NCI-H1048 (cell line): ENCODE results near the gene MYO16.
"Not testable (repeated sequence)": the region's sequence is repeated elsewhere in the genome, so short reads cannot be mapped to it uniquely, and the experiment has no call there.

Experiments
- DNase-seq: peaks from one replicate; lab custom pipeline; 2025; lab: John Stamatoyannopoulos, UW

MYO16 gene

GRCh38 chr13:108983273-108983672 is 353.9 kb downstream of the MYO16 start:
- DNase-seq: no peak

GRCh38 chr13:108984251-108984920 is 355.0 kb downstream of the MYO16 start:
- no peak for DNase-seq

GRCh38 chr13:108985166-108985565 is 355.8 kb downstream of the MYO16 start:
- DNase-seq: no peak

GRCh38 chr13:108987517-108987916 is 358.1 kb downstream of the MYO16 start:
- no peak for DNase-seq

- DNase-seq: no peak
Measured at GRCh38 chr13:108987944-108988343, 358.5 kb downstream of the MYO16 start.

- not testable (repeated sequence) for DNase-seq
Measured at GRCh38 chr13:108991416-108991815, 362.0 kb downstream of the MYO16 start.

GRCh38 chr13:108993346-108993745 is 363.9 kb downstream of the MYO16 start:
- no peak for DNase-seq

GRCh38 chr13:108996430-108996829 is 367.0 kb downstream of the MYO16 start:
- no peak for DNase-seq

GRCh38 chr13:109000207-109000606 is 370.8 kb downstream of the MYO16 start:
- no peak for DNase-seq

GRCh38 chr13:109002934-109003333 is 373.5 kb downstream of the MYO16 start:
- no peak for DNase-seq

- DNase-seq: no peak
Measured at GRCh38 chr13:109007946-109008345, 378.5 kb downstream of the MYO16 start.

GRCh38 chr13:109009756-109010155 is 380.3 kb downstream of the MYO16 start:
- no peak for DNase-seq

GRCh38 chr13:109010912-109011311 is 381.5 kb downstream of the MYO16 start:
- no peak for DNase-seq

- no peak for DNase-seq
Measured at GRCh38 chr13:109012115-109012514, 382.7 kb downstream of the MYO16 start.

GRCh38 chr13:109021558-109021957 is 392.1 kb downstream of the MYO16 start:
- no peak for DNase-seq

- DNase-seq: no peak
Measured at GRCh38 chr13:109024611-109025010, 395.2 kb downstream of the MYO16 start.

GRCh38 chr13:109026266-109026665 is 396.9 kb downstream of the MYO16 start:
- DNase-seq: no peak

- DNase-seq: no peak
Measured at GRCh38 chr13:109028624-109029023, 399.2 kb downstream of the MYO16 start.

- no peak for DNase-seq
Measured at GRCh38 chr13:109033090-109033489, 403.7 kb downstream of the MYO16 start.

- no peak for DNase-seq
Measured at GRCh38 chr13:109036078-109036780, 406.8 kb downstream of the MYO16 start.

GRCh38 chr13:109043636-109044035 is 414.2 kb downstream of the MYO16 start:
- DNase-seq: no peak

GRCh38 chr13:109055850-109056249 is 426.4 kb downstream of the MYO16 start:
- DNase-seq: no peak

GRCh38 chr13:109058087-109058486 is 428.7 kb downstream of the MYO16 start:
- DNase-seq: no peak

GRCh38 chr13:109072505-109072904 is 443.1 kb downstream of the MYO16 start:
- DNase-seq: no peak
